Measurements from ENCODE around the gene AP5S1.

The AP5S1 gene

DNA sequence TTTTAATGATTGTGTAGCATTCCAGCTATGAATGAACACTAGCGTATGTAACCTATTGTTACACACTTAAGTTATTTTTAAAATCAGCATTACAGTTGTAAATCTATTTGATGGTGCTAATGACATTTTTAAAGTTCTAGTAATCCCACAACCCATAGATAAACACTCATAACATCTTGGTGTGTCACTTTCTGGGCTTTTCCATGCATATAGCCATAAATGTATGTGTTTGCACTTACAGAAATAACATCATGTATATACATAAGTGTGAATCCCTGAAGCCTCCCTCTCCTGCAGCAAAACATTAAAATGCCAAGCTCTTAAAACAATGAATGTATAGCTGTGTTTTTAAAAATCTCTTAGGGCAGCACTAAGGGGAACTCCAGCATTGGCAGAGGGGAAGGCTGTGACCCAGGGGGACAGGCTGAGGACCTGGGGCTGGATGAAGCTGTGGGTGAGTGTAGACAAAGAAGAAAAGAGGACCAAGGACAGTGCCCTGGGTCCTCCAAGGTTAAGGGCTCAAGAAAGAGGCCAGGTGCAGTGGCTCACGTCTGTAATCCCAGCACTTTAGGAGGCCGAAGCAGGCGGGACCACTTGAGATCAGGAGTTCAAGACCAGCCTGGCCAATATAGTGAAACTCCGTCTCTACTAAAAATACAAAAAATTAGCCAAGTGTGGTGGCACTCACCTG, 32.9 kb upstream of the AP5S1 start:
- in situ Hi-C loops (cut with MboI; ENCODE audit: low sequenced_read_pairs): loop anchor here (10.0 to 25.0 kb wide), 2 partner anchors 67 to 300 kb away; no protein-coding TSS in a partner anchor

DNA sequence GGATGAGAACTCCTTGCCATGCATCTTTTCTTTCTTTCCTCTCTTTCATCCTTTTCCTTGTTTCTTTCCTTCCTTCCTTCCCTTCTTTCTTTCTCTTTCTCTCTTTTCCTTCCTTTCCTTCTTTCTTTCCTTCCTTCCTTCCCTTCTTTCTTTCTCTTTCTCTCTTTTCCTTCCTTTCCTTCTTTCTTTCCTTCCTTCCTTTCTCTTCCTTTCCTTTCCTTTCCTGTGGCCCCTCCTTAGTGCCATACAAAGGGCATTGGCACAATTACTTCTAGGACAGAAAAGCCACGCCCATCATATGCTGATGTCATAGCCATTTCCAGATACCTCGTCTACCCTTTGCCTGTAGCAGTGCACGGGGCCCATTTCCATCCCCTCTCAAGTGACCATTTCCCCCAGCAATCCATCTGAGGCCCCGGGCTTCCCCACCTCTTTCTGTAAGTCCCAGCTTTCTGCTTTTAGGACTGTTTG, 31.6 kb upstream of the AP5S1 start:
- in situ Hi-C loops (cut with MboI; ENCODE audit: low sequenced_read_pairs): loop anchor here (10.0 to 25.0 kb wide), 2 partner anchors 66 to 299 kb away; no protein-coding TSS in a partner anchor

DNA sequence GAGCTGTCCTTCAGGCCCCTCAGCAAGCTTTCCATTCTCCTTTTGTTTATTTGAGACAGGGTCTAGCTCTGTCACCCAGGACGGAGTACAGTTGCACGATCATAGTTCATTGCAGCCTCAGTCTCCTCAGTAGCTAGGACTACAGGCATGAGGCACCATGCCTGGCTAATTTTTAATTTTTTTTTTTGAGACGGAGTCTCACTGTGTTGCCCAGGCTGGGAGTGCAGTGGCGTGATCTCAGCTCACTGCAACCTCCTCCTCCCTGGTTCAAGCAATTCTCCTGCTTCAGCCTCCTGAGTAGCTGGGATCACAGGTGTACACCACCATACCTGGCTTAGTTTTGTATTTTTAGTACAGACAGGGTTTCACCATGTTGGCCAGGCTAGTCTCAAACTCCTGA, 31.1 kb upstream of the AP5S1 start:
- in situ Hi-C loops (cut with MboI; ENCODE audit: low sequenced_read_pairs): loop anchor here (10.0 to 25.0 kb wide), 2 partner anchors 66 to 298 kb away; no protein-coding TSS in a partner anchor

GRCh38 chr20:3794168-3794567, 26.2 kb upstream of the AP5S1 start:
- in situ Hi-C loops (cut with MboI; ENCODE audit: low sequenced_read_pairs): loop anchor here (25.0 kb wide), 1 partner anchor 293 kb away; no protein-coding TSS in a partner anchor

GRCh38 chr20:3794701-3795420, 25.5 kb upstream of the AP5S1 start:
- in situ Hi-C loops (cut with MboI; ENCODE audit: low sequenced_read_pairs): loop anchor here (25.0 kb wide), 1 partner anchor 292 kb away; no protein-coding TSS in a partner anchor

DNA sequence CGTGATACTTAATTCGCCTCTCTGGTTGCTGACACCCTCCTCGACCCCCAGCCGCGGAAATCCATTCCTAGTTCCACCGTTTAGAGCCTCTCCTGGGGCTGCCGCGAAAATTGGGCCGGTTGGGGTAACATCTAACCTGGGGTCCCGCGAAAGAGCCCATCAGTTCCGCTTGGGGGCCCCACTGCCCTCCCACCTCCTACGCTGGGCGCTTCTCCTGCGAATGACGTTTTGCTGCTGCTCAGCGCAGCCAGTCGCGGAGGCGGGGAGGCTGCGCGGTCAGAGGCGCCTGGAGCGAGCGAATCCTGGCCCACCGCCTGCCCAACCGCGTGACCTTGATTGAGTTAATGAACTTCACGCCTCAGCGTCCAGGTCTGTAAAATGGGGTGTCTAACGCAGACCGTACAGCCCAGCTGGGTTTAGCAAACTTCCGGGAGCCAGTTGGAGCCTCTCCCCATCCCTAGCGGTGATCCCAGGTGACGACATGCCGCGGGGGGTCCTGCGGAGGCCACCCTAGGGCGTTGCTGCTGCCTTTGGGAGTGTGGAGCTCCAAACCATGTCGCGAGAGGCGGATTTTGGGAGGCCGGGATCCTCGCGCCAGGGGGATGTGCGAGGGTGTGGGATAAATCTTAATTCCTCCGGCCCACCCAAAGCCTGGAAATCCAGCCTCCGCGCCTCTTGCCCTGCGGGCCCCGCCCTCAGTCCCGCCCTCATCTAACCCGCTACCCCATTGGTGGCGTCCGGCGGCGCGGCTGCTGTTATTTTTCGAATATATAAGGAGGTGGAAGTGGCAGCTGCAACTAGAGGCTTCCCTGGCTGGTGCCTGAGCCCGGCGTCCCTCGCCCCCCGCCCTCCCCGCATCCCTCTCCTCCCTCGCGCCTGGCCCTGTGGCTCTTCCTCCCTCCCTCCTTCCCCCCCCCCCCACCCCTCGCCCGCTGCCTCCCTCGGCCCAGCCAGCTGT, 24.6 kb upstream of the AP5S1 start, which contains the start of gene CDC25B:
TSS of gene CDC25B (plus strand) at position 800 of the 958 bp plus-strand sequence. CDS start 222 bp downstream, outside the sequence.
- in situ Hi-C loops (cut with MboI; ENCODE audit: low sequenced_read_pairs): loop anchor here (25.0 kb wide), 1 partner anchor 292 kb away; no protein-coding TSS in a partner anchor

GRCh38 chr20:3796477-3797225, 23.7 kb upstream of the AP5S1 start:
- in situ Hi-C loops (cut with MboI; ENCODE audit: low sequenced_read_pairs): loop anchor here (25.0 kb wide), 1 partner anchor 291 kb away; no protein-coding TSS in a partner anchor

DNA sequence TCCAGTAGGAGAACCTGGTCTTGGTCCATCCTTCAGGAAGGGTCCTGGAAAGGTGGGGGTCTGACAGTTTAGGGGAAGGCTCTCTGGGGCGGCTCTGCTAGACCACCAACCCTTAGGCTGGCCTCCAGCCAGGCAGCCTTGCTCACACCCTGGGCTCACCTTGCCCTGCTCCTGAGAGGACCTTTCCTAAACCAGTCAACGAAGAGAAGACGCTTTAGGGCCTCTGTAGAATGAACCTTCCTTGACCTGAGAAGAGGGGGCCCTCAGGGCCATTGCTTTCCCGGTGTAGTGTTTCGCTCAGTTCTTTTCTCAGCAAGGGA, 23.2 kb upstream of the AP5S1 start:
- in situ Hi-C loops (cut with MboI; ENCODE audit: low sequenced_read_pairs): loop anchor here (25.0 kb wide), 1 partner anchor 290 kb away; no protein-coding TSS in a partner anchor

DNA sequence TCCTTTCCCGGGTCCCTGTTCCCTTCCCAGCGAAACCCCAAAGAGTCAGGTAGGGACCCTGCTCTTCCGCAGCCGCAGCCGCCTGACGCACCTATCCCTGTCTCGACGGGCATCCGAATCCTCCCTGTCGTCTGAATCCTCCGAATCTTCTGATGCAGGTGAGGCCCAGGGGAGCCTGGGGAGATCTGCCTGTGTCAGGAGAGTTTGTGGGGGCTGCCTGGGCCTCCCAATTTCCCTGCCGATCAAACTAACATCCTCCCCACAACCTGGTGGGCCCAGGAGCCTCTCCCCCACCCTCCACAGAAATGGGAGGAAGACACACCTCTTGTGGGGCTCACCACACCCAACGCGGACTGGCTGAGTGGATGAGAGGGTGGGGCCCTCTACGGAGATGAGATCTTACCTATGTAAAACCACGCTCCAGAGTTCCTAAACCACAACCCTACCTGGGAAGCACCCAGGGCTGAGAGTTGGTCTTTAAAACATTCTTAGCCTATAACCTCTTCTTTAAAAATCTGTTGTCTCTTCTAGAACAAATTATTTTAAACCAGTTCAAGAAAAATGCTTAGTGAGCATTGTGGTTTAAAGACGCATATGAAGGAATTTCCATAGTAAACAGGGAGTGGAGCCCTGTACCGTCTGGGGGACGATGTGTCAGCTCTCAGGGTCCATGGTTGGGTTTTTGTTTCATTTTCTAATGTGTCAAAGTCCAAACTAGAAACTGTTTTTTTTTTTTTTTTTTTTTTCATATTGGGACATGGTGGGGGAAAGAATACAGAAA, 22.6 kb upstream of the AP5S1 start:
- in situ Hi-C loops (cut with MboI; ENCODE audit: low sequenced_read_pairs): loop anchor here (25.0 kb wide), 1 partner anchor 290 kb away; no protein-coding TSS in a partner anchor

GRCh38 chr20:3798373-3798768, 22.0 kb upstream of the AP5S1 start:
- in situ Hi-C loops (cut with MboI; ENCODE audit: low sequenced_read_pairs): loop anchor here (25.0 kb wide), 1 partner anchor 289 kb away; no protein-coding TSS in a partner anchor

DNA sequence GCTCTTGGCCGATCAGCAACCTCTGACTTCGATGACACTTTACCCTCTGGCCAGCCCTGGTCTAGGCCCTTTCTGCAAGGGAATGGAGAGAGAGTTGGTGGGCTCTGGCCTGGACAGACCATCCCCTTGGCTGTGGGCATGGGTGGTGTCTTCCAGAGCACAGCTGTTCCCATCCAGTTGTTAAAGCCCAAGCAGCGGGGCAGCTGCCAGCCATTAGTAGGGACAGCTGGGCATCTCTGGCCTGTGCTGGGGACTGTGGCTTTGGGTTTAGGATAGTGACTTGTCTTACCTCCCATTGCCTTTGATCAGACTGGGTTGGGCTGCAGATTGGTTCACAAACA, 21.5 kb upstream of the AP5S1 start:
- in situ Hi-C loops (cut with MboI; ENCODE audit: low sequenced_read_pairs): loop anchor here (25.0 kb wide), 1 partner anchor 288 kb away; no protein-coding TSS in a partner anchor

GRCh38 chr20:3800256-3800877, 20.0 kb upstream of the AP5S1 start:
- in situ Hi-C loops (cut with MboI; ENCODE audit: low sequenced_read_pairs): no loop called here

GRCh38 chr20:3800878-3801260, 19.5 kb upstream of the AP5S1 start:
- in situ Hi-C loops (cut with MboI; ENCODE audit: low sequenced_read_pairs): no loop called here

- in situ Hi-C loops (cut with MboI; ENCODE audit: low sequenced_read_pairs): no loop called here
Observed at GRCh38 chr20:3801299-3801698, 19.0 kb upstream of the AP5S1 start.

- in situ Hi-C loops (cut with MboI; ENCODE audit: low sequenced_read_pairs): no loop called here
Observed at GRCh38 chr20:3801846-3802245, 18.5 kb upstream of the AP5S1 start.

- in situ Hi-C loops (cut with MboI; ENCODE audit: low sequenced_read_pairs): no loop called here
Observed at GRCh38 chr20:3802524-3803239, 17.7 kb upstream of the AP5S1 start.

DNA sequence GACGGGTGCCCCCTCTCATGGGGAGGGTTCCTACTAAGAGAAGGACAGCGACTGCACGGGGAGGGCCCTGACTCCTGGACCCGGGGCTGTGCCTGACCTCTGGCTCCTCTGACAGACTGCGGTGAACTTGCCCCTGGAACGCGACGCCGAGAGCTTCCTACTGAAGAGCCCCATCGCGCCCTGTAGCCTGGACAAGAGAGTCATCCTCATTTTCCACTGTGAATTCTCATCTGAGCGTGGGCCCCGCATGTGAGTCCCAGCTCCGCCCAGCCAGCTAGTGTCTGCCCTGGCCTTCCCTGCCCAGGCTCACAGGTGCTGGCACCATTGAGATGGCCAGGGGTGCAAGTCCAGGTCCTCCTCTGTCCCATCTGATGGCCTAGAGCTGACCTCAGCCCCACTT, 17.1 kb upstream of the AP5S1 start:
- in situ Hi-C loops (cut with MboI; ENCODE audit: low sequenced_read_pairs): no loop called here

GRCh38 chr20:3803854-3804253, 16.5 kb upstream of the AP5S1 start:
- in situ Hi-C loops (cut with MboI; ENCODE audit: low sequenced_read_pairs): no loop called here
